ENCODE results near the gene RAPSN. TPM values are rescaled to one million over a fixed set of nuclear protein-coding genes. Genes with fewer than 3 reads are reported as not detected.

RAPSN gene
- total RNA-seq, 1 experiment from 2014 or later: 1.0 TPM

DNA sequence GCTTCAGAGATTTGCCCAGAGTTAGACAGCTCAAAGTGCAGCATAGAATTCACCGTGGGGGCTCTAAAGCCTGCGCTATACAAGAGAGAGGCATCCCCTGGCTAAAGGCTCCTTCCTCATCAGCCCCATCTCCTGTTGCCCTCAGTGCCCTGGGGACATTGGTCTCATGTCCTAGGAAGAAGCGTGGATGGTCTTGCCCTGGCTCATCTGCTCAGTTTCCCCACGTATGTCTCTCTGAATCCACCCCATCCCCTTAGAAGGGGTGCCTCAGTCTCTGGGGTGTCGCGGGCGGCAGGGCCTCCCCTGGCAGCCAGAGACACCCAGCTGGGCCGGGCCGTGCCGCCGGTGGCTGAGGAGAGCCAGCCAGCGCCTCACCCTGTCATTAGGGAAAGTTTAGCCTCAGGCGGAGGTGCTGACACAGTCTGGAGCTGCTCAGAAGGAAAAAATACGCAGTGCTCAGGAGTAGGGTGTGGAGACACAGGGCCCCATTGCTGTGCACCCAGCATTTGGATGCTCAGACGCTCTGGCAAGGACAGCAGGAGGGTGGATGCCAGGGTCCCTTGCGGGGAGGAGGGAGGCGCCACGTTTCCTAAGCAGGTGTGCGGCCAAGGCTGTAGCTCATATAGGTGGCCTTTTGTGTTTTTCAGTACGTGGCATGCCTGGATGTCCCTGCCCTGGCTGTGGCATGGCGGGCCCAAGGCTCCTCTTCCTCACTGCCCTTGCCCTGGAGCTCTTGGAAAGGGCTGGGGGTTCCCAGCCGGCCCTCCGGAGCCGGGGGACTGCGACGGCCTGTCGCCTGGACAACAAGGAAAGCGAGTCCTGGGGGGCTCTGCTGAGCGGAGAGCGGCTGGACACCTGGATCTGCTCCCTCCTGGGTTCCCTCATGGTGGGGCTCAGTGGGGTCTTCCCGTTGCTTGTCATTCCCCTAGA, 39.2 kb downstream of the RAPSN start:
- ChIA-PET CTCF (interaction anchor here (0.5 to 0.9 kb wide), 3 partner anchors 45 to 1882 kb away, joined by 3 to 4 read pairs (median 4); no protein-coding TSS in a partner anchor), POLR2A (ENCODE audit: low non-redundant PET) (no interaction called here)
- no peaks in the 10 kb centered on the region for H3K9me3 ChIP-seq (ENCODE audit: low read depth, low read length, poor library complexity, severe bottlenecking)
- intact Hi-C loops (cut with micrococcal nuclease; ENCODE audit: unreplicated experiment): loop anchor here (10.0 kb wide), 1 partner anchor 445 kb away; no protein-coding TSS in a partner anchor
- peaks cover 32% of the 10 kb centered on the region for H3K36me3 ChIP-seq (ENCODE audit: insufficient read depth, low read length, poor library complexity, severe bottlenecking)
- DNase-seq (ENCODE audit: low spot score): no peak
- H3K4me3 ChIP-seq (ENCODE audit: low read depth, low read length, poor library complexity, severe bottlenecking): peak overlapping the region; percentile 70
- BruUV-seq (replicated peaks): no TSS peak
- no peaks in the 10 kb centered on the region for H3K27me3 ChIP-seq (replicated peaks; ENCODE audit: insufficient read depth, low read depth, low read length, poor library complexity)
- peaks cover 21% of the 10 kb centered on the region for H3K4me1 ChIP-seq (ENCODE audit: insufficient read depth, low read length, poor library complexity, severe bottlenecking)
- TF ChIP-seq EZH2 (IDR thresholded peaks at IDR 0.05; ENCODE audit: borderline replicate concordance, low read depth, low read length, poor library complexity, severe bottlenecking): no peak
- TF ChIP-seq, protein P1, sequence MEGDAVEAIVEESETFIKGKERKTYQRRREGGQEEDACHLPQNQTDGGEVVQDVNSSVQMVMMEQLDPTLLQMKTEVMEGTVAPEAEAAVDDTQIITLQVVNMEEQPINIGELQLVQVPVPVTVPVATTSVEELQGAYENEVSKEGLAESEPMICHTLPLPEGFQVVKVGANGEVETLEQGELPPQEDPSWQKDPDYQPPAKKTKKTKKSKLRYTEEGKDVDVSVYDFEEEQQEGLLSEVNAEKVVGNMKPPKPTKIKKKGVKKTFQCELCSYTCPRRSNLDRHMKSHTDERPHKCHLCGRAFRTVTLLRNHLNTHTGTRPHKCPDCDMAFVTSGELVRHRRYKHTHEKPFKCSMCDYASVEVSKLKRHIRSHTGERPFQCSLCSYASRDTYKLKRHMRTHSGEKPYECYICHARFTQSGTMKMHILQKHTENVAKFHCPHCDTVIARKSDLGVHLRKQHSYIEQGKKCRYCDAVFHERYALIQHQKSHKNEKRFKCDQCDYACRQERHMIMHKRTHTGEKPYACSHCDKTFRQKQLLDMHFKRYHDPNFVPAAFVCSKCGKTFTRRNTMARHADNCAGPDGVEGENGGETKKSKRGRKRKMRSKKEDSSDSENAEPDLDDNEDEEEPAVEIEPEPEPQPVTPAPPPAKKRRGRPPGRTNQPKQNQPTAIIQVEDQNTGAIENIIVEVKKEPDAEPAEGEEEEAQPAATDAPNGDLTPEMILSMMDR (conservative IDR thresholded peaks at IDR 0.05; ENCODE audit: low read depth, low read length): no peak
- H3K27ac ChIP-seq (ENCODE audit: low read depth, low read length, poor library complexity, severe bottlenecking): peak overlapping the region; percentile 83

DNA sequence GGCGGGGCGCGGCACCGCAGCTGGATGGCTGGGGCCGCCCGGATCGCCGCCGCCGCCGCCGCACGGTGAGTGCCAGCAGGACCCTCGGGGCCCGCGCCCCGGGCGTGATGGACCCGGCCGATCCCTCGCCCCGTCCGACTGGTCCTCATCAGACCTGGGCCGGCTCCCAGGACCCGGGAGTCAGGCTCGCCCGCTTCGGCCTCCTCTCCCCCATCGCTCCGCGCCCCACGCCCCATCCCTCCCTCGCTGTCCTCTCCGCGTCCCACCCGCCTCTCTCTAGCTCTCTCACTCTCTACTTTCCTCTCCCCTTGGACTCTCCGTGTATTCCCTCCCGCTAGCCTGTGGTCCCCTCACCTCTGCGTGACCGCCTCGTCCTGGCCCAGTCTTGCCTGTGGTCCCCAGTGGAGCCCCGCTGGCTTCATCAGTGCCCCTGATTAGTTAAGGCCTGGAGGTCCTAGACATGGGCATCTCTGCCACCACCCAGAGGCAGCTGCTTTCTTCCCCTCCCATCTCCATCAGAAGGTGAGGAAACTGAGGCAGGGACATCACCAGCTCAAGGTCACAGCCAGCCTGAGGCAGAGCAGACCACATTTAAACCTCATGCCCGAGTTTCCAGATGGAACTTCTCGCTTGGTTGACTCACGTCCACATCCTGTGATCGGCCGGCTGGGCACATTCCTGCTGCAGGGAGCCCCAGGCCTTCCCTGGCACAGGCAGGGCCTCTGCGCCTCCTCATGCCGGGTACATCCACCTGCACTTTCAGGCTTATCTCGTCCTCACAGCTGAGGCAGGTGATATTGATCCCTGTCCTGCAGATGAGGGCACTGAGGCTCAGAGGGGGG, 40.1 kb downstream of the RAPSN start:
- Histone ChIP-seq H3K27ac (ENCODE audit: low read depth, low read length, poor library complexity, severe bottlenecking) (peak overlapping the region; percentile 83), H3K4me3 (ENCODE audit: low read depth, low read length, poor library complexity, severe bottlenecking) (peak overlapping the region; percentile 70), H3K36me3 (ENCODE audit: insufficient read depth, low read length, poor library complexity, severe bottlenecking) (peaks cover 23% of the 10 kb centered on the region), H3K9me3 (ENCODE audit: low read depth, low read length, poor library complexity, severe bottlenecking) (no peaks in the 10 kb centered on the region), H3K4me1 (ENCODE audit: insufficient read depth, low read length, poor library complexity, severe bottlenecking) (peaks cover 21% of the 10 kb centered on the region), H3K27me3 (replicated peaks; ENCODE audit: insufficient read depth, low read depth, low read length, poor library complexity) (no peaks in the 10 kb centered on the region)
- CTCF ChIA-PET: interaction anchor here (0.5 to 0.9 kb wide), 2 partner anchors 46 to 145 kb away, joined by 4 read pairs; no protein-coding TSS in a partner anchor
- no peak for DNase-seq (ENCODE audit: low spot score)
- intact Hi-C loops (cut with micrococcal nuclease; ENCODE audit: unreplicated experiment): loop anchor here (1.0 to 10.0 kb wide), 3 partner anchors 35 to 446 kb away; partner anchors contain the start of gene ARFGAP2
- TSS peak; percentile 43 for BruUV-seq (replicated peaks)
- POLR2A ChIA-PET (ENCODE audit: low non-redundant PET): interaction anchor here (0.5 kb wide), 1 partner anchor 145 kb away, joined by 3 read pairs; no protein-coding TSS in a partner anchor
- no peak for TF ChIP-seq EZH2 (IDR thresholded peaks at IDR 0.05; ENCODE audit: borderline replicate concordance, low read depth, low read length, poor library complexity, severe bottlenecking)
- TF ChIP-seq, protein P1 (conservative IDR thresholded peaks at IDR 0.05; ENCODE audit: low read depth, low read length): no peak
